GM11168 (cell line): Measurements from ENCODE around the gene AOAH.
"Not testable (repeated sequence)": the region's sequence is repeated elsewhere in the genome, so short reads cannot be mapped to it uniquely, and the experiment has no call there.

Experiments
- in situ Hi-C: fragments of 300-500 bp; cut with MboI; formaldehyde crosslinking; loops from one replicate; pipeline ENCODE4 v1.12.0; 2022; ENCODE audit warnings: low sequenced_read_pairs; ENCODE audit not compliant: unreplicated experiment

AOAH gene

GRCh38 chr7:36661135-36661840, 63.0 kb downstream of the AOAH start:
- in situ Hi-C loops: loop anchor here (25.0 kb wide), 1 partner anchor 174 kb away; no protein-coding TSS in a partner anchor

GRCh38 chr7:36659638-36660341, 64.5 kb downstream of the AOAH start:
- in situ Hi-C loops: loop anchor here (25.0 kb wide), 1 partner anchor 172 kb away; no protein-coding TSS in a partner anchor

- in situ Hi-C loops: loop anchor here (25.0 kb wide), 1 partner anchor 172 kb away; no protein-coding TSS in a partner anchor
These were observed 65.2 kb downstream of the AOAH start for GRCh38 chr7:36659172-36659516.

GRCh38 chr7:36658335-36659171, 65.7 kb downstream of the AOAH start:
- in situ Hi-C loops: loop anchor here (25.0 kb wide), 1 partner anchor 171 kb away; no protein-coding TSS in a partner anchor

GRCh38 chr7:36657036-36657660, 67.1 kb downstream of the AOAH start:
- in situ Hi-C loops: loop anchor here (25.0 kb wide), 1 partner anchor 170 kb away; no protein-coding TSS in a partner anchor

GRCh38 chr7:36654436-36654835, 69.9 kb downstream of the AOAH start:
- in situ Hi-C loops: loop anchor here (25.0 kb wide), 1 partner anchor 167 kb away; no protein-coding TSS in a partner anchor

GRCh38 chr7:36653663-36654355, 70.5 kb downstream of the AOAH start:
- in situ Hi-C loops: loop anchor here (25.0 kb wide), 1 partner anchor 167 kb away; no protein-coding TSS in a partner anchor

GRCh38 chr7:36653008-36653662, 71.2 kb downstream of the AOAH start:
- in situ Hi-C loops: loop anchor here (25.0 kb wide), 1 partner anchor 166 kb away; no protein-coding TSS in a partner anchor

GRCh38 chr7:36652431-36652830, 71.9 kb downstream of the AOAH start:
- in situ Hi-C loops: loop anchor here (25.0 kb wide), 1 partner anchor 165 kb away; no protein-coding TSS in a partner anchor

GRCh38 chr7:36651404-36651803, 72.9 kb downstream of the AOAH start:
- in situ Hi-C loops: loop anchor here (25.0 kb wide), 1 partner anchor 164 kb away; no protein-coding TSS in a partner anchor

- in situ Hi-C loops: loop anchor here (25.0 kb wide), 1 partner anchor 164 kb away; no protein-coding TSS in a partner anchor
These were observed 73.5 kb downstream of the AOAH start for GRCh38 chr7:36650766-36651312.

GRCh38 chr7:36650320-36650719, 74.0 kb downstream of the AOAH start:
- in situ Hi-C loops: loop anchor here (25.0 kb wide), 1 partner anchor 163 kb away; no protein-coding TSS in a partner anchor

GRCh38 chr7:36649319-36649718, 75.0 kb downstream of the AOAH start:
- in situ Hi-C loops: not testable (repeated sequence)

- in situ Hi-C loops: no loop called here
These were observed 75.9 kb downstream of the AOAH start for GRCh38 chr7:36648441-36648840.

- in situ Hi-C loops: no loop called here
These were observed 79.5 kb downstream of the AOAH start for GRCh38 chr7:36644625-36645422.

GRCh38 chr7:36642414-36642813, 81.9 kb downstream of the AOAH start:
- in situ Hi-C loops: no loop called here

- in situ Hi-C loops: no loop called here
These were observed 82.3 kb downstream of the AOAH start for GRCh38 chr7:36642010-36642409.
